ENCODE results near the gene REV3L.

- TF ChIP-seq CTCF (conservative IDR thresholded peaks at IDR 0.05 in 1 of 2, IDR thresholded peaks at IDR 0.05 in 1 of 2; ENCODE audit: low read depth in 1 of 2, low read length in 2 of 2) (no peak), EZH2 (IDR thresholded peaks at IDR 0.05; ENCODE audit: low read length, missing control alignments) (no peak)
Measured at GRCh38 chr6:111260570-111261298, 222.3 kb downstream of the REV3L start.

Data from fibroblast of lung (primary cell).